SU-DHL-6 (cell line): ENCODE measurements around the gene CCDC138.

Experiments
- H2AFZ ChIP-seq: fragments of 200-600 bp; sonication (generic); 2 replicates; pipeline ENCODE4 v1.6.1; 2014; ENCODE audit warnings: low read depth, mild to moderate bottlenecking, moderate library complexity, mixed read lengths, antibody characterized with exemption, low read length; ENCODE audit not compliant: severe bottlenecking
- H3F3A ChIP-seq: fragments of 200-600 bp; shearing (Covaris generic); 2 replicates; pipeline ENCODE4 v1.6.0; 2016; ENCODE audit warnings: antibody characterized with exemption, mild to moderate bottlenecking; ENCODE audit not compliant: insufficient read depth
- H3K27ac ChIP-seq: fragments of 200-600 bp; sonication (generic); 2 replicates; pipeline ENCODE4 v1.5.1; 2016; ENCODE audit warnings: low read depth, mild to moderate bottlenecking, low read length, moderate library complexity, mixed read lengths
- H3K27me3 ChIP-seq: fragments of 200-600 bp; sonication (generic), shearing (Covaris generic); 2 replicates; pipeline ENCODE4 v1.6.0; 2014; ENCODE audit warnings: mild to moderate bottlenecking, low read length
- H3K36me3 ChIP-seq: fragments of 200-600 bp; sonication (generic); 2 replicates; pipeline ENCODE4 v1.6.1; 2014; ENCODE audit warnings: mild to moderate bottlenecking, low read length, mixed read lengths
- H3K4me2 ChIP-seq: fragments of 300-600, 200-600 bp; shearing (Covaris generic), sonication (generic); 2 replicates; pipeline ENCODE4 v1.6.0; 2014; ENCODE audit warnings: low read length, low read depth, mild to moderate bottlenecking; ENCODE audit not compliant: poor library complexity, severe bottlenecking
- H3K4me3 ChIP-seq: fragments of 200-600 bp; sonication (generic); 2 replicates; pipeline ENCODE4 v1.5.1; 2014; ENCODE audit warnings: antibody characterized with exemption, low read length, mild to moderate bottlenecking, mixed read lengths; ENCODE audit not compliant: insufficient read depth, poor library complexity, severe bottlenecking
- H3K79me2 ChIP-seq: fragments of 200-600 bp; sonication (generic); 2 replicates; pipeline ENCODE4 v1.6.1; 2014; ENCODE audit warnings: mild to moderate bottlenecking, low read length, moderate library complexity; ENCODE audit not compliant: insufficient read depth
- H3K9ac ChIP-seq: fragments of 200-600 bp; sonication (generic); 2 replicates; pipeline ENCODE4 v1.7.0; 2014; ENCODE audit warnings: mild to moderate bottlenecking, low read length
- H3K9me2 ChIP-seq: fragments of 200-600 bp; sonication (generic); replicated peaks from 2 replicates; pipeline ENCODE4 v1.6.1; 2014; ENCODE audit warnings: low read length; ENCODE audit not compliant: insufficient read depth
- H3K9me3 ChIP-seq: fragments of 200-600 bp; sonication (generic); 2 replicates; pipeline ENCODE4 v1.6.1; 2014; ENCODE audit warnings: low read length, mixed read lengths; ENCODE audit not compliant: insufficient read depth
- H4K20me1 ChIP-seq: fragments of 200-600 bp; sonication (generic); 2 replicates; pipeline ENCODE4 v1.6.1; 2014; ENCODE audit warnings: low read depth, mild to moderate bottlenecking, antibody characterized with exemption, low read length, moderate library complexity, mixed read lengths
- CTCF ChIP-seq: fragments of 200-600 bp; sonication (generic); IDR thresholded peaks from one replicate; pipeline ENCODE4 v1.5.1; 2017; ENCODE audit warnings: antibody characterized with exemption, mild to moderate bottlenecking, low read length, moderate library complexity; ENCODE audit not compliant: insufficient read depth, poor library complexity, severe bottlenecking
- EZH2phosphoT487 ChIP-seq: fragments of 200-600 bp; sonication (generic), shearing (Covaris generic); conservative IDR thresholded peaks from 2 replicates; pipeline ENCODE4 v1.6.1; 2018; ENCODE audit warnings: mild to moderate bottlenecking, antibody characterized with exemption, low read length, moderate library complexity, mixed read lengths

Gene CCDC138

GRCh38 chr2:108869542-108869941 is 83.0 kb downstream of the CCDC138 start:
- no peaks in the 10 kb centered on the region for H3K9me3 ChIP-seq
- no peak overlapping the region for H3K4me3 ChIP-seq
- no peak overlapping the region for H2AFZ ChIP-seq
- no peaks in the 10 kb centered on the region for H3K79me2 ChIP-seq
- no peak overlapping the region for H3K4me2 ChIP-seq
- TF ChIP-seq CTCF (no peak), EZH2phosphoT487 (no peak)
- no peak overlapping the region for H3K9ac ChIP-seq
- H3K9me2 ChIP-seq = no peaks in the 10 kb centered on the region
- H3K36me3 ChIP-seq = peaks cover 64% of the 10 kb centered on the region
- no peak overlapping the region for H3K27ac ChIP-seq
- H4K20me1 ChIP-seq = no peaks in the 10 kb centered on the region
- H3F3A ChIP-seq = no peaks in the 10 kb centered on the region
- no peaks in the 10 kb centered on the region for H3K27me3 ChIP-seq

GRCh38 chr2:108870069-108870644 is 83.6 kb downstream of the CCDC138 start:
- Histone ChIP-seq H3K4me2 (no peak overlapping the region), H3K9ac (no peak overlapping the region), H3K27me3 (no peaks in the 10 kb centered on the region), H4K20me1 (no peaks in the 10 kb centered on the region), H3K4me3 (no peak overlapping the region), H3K36me3 (peaks cover 67% of the 10 kb centered on the region), H3K79me2 (no peaks in the 10 kb centered on the region), H3K9me3 (no peaks in the 10 kb centered on the region), H3K9me2 (no peaks in the 10 kb centered on the region), H2AFZ (no peak overlapping the region), H3K27ac (no peak overlapping the region), H3F3A (no peaks in the 10 kb centered on the region)
- no peak for TF ChIP-seq CTCF
- no peak for TF ChIP-seq EZH2phosphoT487

- Histone ChIP-seq H3K36me3 (peaks cover 54% of the 10 kb centered on the region), H3K9me3 (no peaks in the 10 kb centered on the region), H3K27ac (no peak overlapping the region), H3K9me2 (no peaks in the 10 kb centered on the region), H3K27me3 (no peaks in the 10 kb centered on the region), H3K9ac (no peak overlapping the region), H3F3A (no peaks in the 10 kb centered on the region), H3K79me2 (no peaks in the 10 kb centered on the region), H2AFZ (no peak overlapping the region), H3K4me3 (no peak overlapping the region), H3K4me2 (no peak overlapping the region), H4K20me1 (no peaks in the 10 kb centered on the region)
- TF ChIP-seq EZH2phosphoT487 (no peak), CTCF (no peak)
Measured at GRCh38 chr2:108877506-108877905, 90.9 kb downstream of the CCDC138 start.
